ENCODE data around the gene FBXO31.

DNA sequence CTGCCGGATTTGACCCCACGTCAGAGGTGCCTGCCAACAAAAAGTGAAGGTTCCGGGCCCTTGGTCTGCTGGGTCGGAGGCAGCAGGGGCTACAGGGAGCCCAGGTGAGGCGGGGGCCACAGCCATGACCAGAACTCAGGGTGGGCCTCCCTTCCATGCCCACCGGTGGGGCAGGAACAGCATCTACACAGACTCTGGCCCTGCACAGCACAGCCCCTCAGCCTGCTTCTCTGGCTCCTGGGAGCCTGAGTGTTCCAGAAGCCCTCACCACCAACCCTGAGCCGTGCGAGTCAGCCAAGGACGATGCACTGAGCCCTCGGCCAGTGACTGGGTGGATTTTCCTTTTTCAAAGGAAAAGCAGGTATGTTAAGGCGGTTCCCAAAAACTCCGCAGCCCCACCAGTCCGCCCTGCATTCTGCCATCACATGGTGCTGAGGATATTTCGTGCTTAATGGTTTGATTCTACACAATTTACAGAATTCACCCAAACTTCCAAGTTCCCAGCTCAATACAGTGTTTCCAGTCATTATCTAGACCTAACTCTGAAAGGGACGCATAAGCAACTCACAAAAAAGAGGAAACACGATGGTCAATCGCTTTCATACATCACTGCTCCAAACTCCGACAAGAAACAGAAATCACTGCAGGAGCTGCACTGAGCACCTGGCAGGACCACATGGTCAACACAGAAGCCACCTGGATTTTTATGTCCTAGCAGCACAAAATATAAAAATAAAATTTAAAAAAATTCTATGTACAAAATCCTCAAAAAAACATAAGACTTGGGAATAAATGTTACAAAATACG is 46.9 kb downstream of the FBXO31 start:
- TF ChIP-seq, protein P1, sequence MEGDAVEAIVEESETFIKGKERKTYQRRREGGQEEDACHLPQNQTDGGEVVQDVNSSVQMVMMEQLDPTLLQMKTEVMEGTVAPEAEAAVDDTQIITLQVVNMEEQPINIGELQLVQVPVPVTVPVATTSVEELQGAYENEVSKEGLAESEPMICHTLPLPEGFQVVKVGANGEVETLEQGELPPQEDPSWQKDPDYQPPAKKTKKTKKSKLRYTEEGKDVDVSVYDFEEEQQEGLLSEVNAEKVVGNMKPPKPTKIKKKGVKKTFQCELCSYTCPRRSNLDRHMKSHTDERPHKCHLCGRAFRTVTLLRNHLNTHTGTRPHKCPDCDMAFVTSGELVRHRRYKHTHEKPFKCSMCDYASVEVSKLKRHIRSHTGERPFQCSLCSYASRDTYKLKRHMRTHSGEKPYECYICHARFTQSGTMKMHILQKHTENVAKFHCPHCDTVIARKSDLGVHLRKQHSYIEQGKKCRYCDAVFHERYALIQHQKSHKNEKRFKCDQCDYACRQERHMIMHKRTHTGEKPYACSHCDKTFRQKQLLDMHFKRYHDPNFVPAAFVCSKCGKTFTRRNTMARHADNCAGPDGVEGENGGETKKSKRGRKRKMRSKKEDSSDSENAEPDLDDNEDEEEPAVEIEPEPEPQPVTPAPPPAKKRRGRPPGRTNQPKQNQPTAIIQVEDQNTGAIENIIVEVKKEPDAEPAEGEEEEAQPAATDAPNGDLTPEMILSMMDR (IDR thresholded peaks at IDR 0.05): no peak
- TF ChIP-seq POLR2A (IDR thresholded peaks at IDR 0.05): no peak
